Ovary (tissue), 3 donors: Measurements from ENCODE around the gene XNDC1N.

Experiments used
- EP300 ChIP-seq: sonication (generic); formaldehyde crosslinking; IDR thresholded peaks from one replicate; pipeline ENCODE4 v1.6.1; 2017; ENCODE audit warnings: antibody characterized with exemption
- TF ChIP-seq, protein P1 (sequence below), 3 donors: fragments of 450-650 bp in 2 of 3; fragments of 200-600 bp in 1 of 3; IDR thresholded peaks; one replicate each; pipeline versions ENCODE4 v1.5.1 to v1.8.0; 2016 to 2022; ENCODE audit warnings: antibody characterized with exemption in 3 of 3, mild to moderate bottlenecking in 1 of 3
- donor health status: DM: no; HTN: no; CAD: no.

DNA sequence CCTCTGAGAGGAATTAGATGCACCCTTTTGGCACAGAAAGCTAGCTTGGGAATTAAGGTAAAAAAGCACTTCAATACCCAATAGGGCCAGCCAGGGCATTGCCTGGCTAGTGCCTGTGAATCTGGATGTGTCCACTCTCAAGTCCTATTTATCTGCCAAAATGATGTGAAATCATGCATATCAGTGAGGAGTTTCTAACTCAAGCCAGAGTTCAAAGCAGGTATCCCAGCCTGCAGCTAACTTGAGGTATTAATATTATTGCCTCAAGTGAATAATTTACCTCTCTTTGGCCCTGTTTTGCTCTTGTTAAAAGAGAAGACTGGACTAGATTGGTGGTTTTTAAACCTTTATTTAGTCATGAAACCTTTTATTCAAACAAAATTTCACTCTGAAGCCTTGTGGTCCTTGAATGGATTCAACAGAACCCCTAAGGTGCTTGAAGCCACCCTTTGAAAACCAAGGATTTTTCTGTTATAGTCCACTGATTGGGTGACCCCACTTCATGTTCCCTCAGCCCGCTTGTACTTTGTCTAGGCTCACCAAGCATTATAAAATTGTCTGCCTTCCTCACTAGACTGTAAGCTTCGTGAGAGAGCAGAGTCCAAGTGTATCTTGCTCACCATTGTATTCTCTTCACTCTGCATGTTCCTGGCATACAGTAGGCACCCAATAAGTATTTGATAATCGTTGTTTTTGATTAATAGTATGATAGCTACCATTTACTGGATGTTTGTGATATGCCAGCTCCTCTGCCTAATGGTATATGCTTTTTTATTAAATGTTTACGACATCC lies 4.9 kb upstream of the XNDC1N start:
- TF ChIP-seq, protein P1, sequence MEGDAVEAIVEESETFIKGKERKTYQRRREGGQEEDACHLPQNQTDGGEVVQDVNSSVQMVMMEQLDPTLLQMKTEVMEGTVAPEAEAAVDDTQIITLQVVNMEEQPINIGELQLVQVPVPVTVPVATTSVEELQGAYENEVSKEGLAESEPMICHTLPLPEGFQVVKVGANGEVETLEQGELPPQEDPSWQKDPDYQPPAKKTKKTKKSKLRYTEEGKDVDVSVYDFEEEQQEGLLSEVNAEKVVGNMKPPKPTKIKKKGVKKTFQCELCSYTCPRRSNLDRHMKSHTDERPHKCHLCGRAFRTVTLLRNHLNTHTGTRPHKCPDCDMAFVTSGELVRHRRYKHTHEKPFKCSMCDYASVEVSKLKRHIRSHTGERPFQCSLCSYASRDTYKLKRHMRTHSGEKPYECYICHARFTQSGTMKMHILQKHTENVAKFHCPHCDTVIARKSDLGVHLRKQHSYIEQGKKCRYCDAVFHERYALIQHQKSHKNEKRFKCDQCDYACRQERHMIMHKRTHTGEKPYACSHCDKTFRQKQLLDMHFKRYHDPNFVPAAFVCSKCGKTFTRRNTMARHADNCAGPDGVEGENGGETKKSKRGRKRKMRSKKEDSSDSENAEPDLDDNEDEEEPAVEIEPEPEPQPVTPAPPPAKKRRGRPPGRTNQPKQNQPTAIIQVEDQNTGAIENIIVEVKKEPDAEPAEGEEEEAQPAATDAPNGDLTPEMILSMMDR (IDR thresholded peaks at IDR 0.05), result no peak
- TF ChIP-seq EP300, result no peak
